Mucosa of descending colon (tissue), 3 donors: ENCODE data around the gene IFFO2. TPM values are rescaled to one million over a fixed set of nuclear protein-coding genes. Genes with fewer than 3 reads are reported as not detected.
A peak's percentile ranks its signal among the peaks of the same experiment; 100 is the strongest.

Source experiments
- ATAC-seq: fragments of 200-7000 bp; cut with Tn5 transposase; one replicate; pipeline ENCODE4 v1.9.1; 2020; ENCODE audit warnings: mild to moderate bottlenecking, moderate library complexity
- DNase-seq, 3 donors: peaks; one replicate each; pipeline ENCODE4 v3.0.0-alpha.2; 2020
- H3K36me3 ChIP-seq: fragments of 200-600 bp; one replicate; pipeline ENCODE4 v1.8.0; 2021; ENCODE audit warnings: low read depth, mild to moderate bottlenecking
- H3K4me1 ChIP-seq: fragments of 200-600 bp; one replicate; pipeline ENCODE4 v1.8.0; 2021; ENCODE audit warnings: low read depth, mild to moderate bottlenecking
- H3K4me3 ChIP-seq: fragments of 200-600 bp; one replicate; pipeline ENCODE4 v1.8.0; 2021; ENCODE audit warnings: mild to moderate bottlenecking
- H3K9me3 ChIP-seq: fragments of 200-600 bp; one replicate; pipeline ENCODE4 v1.8.0; 2021; ENCODE audit warnings: mild to moderate bottlenecking
- CTCF ChIP-seq: fragments of 200-600 bp; IDR thresholded peaks from one replicate; pipeline ENCODE4 v1.8.0; 2022; ENCODE audit warnings: antibody characterized with exemption, mild to moderate bottlenecking
- intact Hi-C, 2 donors: fragments of 100-400 bp; cut with DNase I in 1 of 2; cut with micrococcal nuclease in 1 of 2; formaldehyde crosslinking; loops; one replicate each; pipeline versions ENCODE4 v1.11.0 to v1.11.1; 2022; cut with DNase I, micrococcal nuclease
- total RNA-seq, 3 donors: library from RNA; stranded (reverse); fragmentation: NEBNext Ultra II Directional in 2 of 3; extraction: Animal tissue kit (Norgen Biotek cat#: 25700) in 2 of 3; gene quantifications; one replicate each; pipeline versions ENCODE4 v1.2.1 to v1.2.4, GENCODE V29; 2021 to 2023
- donor health status: DM: no; HTN: no; CAD: no; lungs with moderate emphysema.
- donor health status: DM: no; HTN: no; CAD: no.
- donor health status: DM: no; HTN: yes; CAD: no.

The IFFO2 gene
- total RNA-seq, 3 donors from 2014 or later = 13.1 to 19.0 (median 15.5) TPM

- TF ChIP-seq CTCF = no peak
- no peak for DNase-seq
- intact Hi-C loops = no loop called here
- Histone ChIP-seq H3K36me3 (no peaks in the 10 kb centered on the region), H3K9me3 (no peaks in the 10 kb centered on the region), H3K4me1 (peaks cover 17% of the 10 kb centered on the region), H3K4me3 (no peak overlapping the region)
- ATAC-seq = no peak
Observed at GRCh38 chr1:18919197-18919905, 37.1 kb downstream of the IFFO2 start.

- intact Hi-C loops = no loop called here
- peaks cover 10% of the 10 kb centered on the region for H3K4me1 ChIP-seq
- no peaks in the 10 kb centered on the region for H3K9me3 ChIP-seq
- DNase-seq (no peak), ATAC-seq (no peak)
- no peaks in the 10 kb centered on the region for H3K36me3 ChIP-seq
- H3K4me3 ChIP-seq = no peak overlapping the region
- TF ChIP-seq CTCF = no peak
Observed at GRCh38 chr1:18918417-18918816, 38.1 kb downstream of the IFFO2 start.

GRCh38 chr1:18917071-18917799, 39.2 kb downstream of the IFFO2 start:
- Histone ChIP-seq H3K9me3 (no peaks in the 10 kb centered on the region), H3K36me3 (no peaks in the 10 kb centered on the region), H3K4me1 (peaks cover 4% of the 10 kb centered on the region), H3K4me3 (no peak overlapping the region)
- no peak for DNase-seq
- ATAC-seq = no peak
- intact Hi-C loops = no loop called here
- no peak for TF ChIP-seq CTCF

- intact Hi-C loops = no loop called here
- peaks cover 4% of the 10 kb centered on the region for H3K4me1 ChIP-seq
- H3K9me3 ChIP-seq = no peaks in the 10 kb centered on the region
- H3K4me3 ChIP-seq = no peak overlapping the region
- DNase-seq = no peak
- no peak for ATAC-seq
- TF ChIP-seq CTCF = no peak
- no peaks in the 10 kb centered on the region for H3K36me3 ChIP-seq
Observed at GRCh38 chr1:18915341-18915740, 41.1 kb downstream of the IFFO2 start.

- intact Hi-C loops = no loop called here
- Histone ChIP-seq H3K36me3 (no peaks in the 10 kb centered on the region), H3K4me3 (no peak overlapping the region)
Observed at GRCh38 chr1:18913065-18913835, 43.2 kb downstream of the IFFO2 start.

More at GRCh38 chr1:18913065-18913835, 43.2 kb downstream of the IFFO2 start:
- ATAC-seq (peak; percentile 91), DNase-seq (peak; percentile 77 to 87 (median 86))
- Histone ChIP-seq H3K9me3 (no peaks in the 10 kb centered on the region), H3K4me1 (peaks cover 4% of the 10 kb centered on the region)
- TF ChIP-seq CTCF = peak; percentile 93
